ENCODE data around the gene RMRP. TPM values are rescaled to one million over a fixed set of nuclear protein-coding genes. Genes with fewer than 3 reads are reported as not detected.

Gene RMRP
- total and polyA plus RNA-seq, 4 donors: 44.8 to 39,735 (median 15,277) TPM

- 77 to 81% methylated on average over 1 of the region's 1 CpG for WGBS, 2 donors
- H3K4me1 ChIP-seq (ENCODE audit: control insufficient read depth in 5 of 5, insufficient read depth in 5 of 5, low read length in 5 of 5): peaks cover 0 to 20% (median 0%) of the 10 kb centered on the region in 5 donors
- H3K9me3 ChIP-seq (ENCODE audit: control insufficient read depth in 4 of 4, insufficient read depth in 3 of 4, low read length in 3 of 4): peaks cover 0 to 1% (median 0%) of the 10 kb centered on the region in 4 donors
- H3K9ac ChIP-seq (ENCODE audit: insufficient read depth in 1 of 2, low read length in 2 of 2): no peak overlapping the region
- ATAC-seq (ENCODE audit: insufficient read depth, low FRiP score) (no peak), DNase-seq (peak in 2 of 3 donors; percentile 46 to 63)
- no peaks in the 10 kb centered on the region for H3K27me3 ChIP-seq (ENCODE audit: control insufficient read depth in 3 of 3, insufficient read depth in 3 of 3, low read length in 2 of 3)
- no peak overlapping the region for H3K27ac ChIP-seq (ENCODE audit: low read depth in 1 of 2, low read length in 1 of 2)
- TF ChIP-seq CTCF (IDR thresholded peaks at IDR 0.05; ENCODE audit: control extremely low read depth, extremely low read depth): no peak
- no peak overlapping the region for H3K4me3 ChIP-seq
- peaks cover 0 to 5% (median 4%) of the 10 kb centered on the region in 4 donors for H3K36me3 ChIP-seq (ENCODE audit: control insufficient read depth in 4 of 4, insufficient read depth in 4 of 4, low read length in 4 of 4)
Observed at GRCh38 chr9:35666045-35666444, 8.2 kb upstream of the RMRP start.

- peaks cover 0 to 1% (median 0%) of the 10 kb centered on the region in 4 donors for H3K9me3 ChIP-seq (ENCODE audit: control insufficient read depth in 4 of 4, insufficient read depth in 3 of 4, low read length in 3 of 4)
- peak overlapping the region in 1 of 2 donors; percentile 34 for H3K27ac ChIP-seq (ENCODE audit: low read depth in 1 of 2, low read length in 1 of 2)
- no peaks in the 10 kb centered on the region for H3K27me3 ChIP-seq (ENCODE audit: control insufficient read depth in 3 of 3, insufficient read depth in 3 of 3, low read length in 2 of 3)
- H3K4me3 ChIP-seq: peak overlapping the region; percentile 39
- H3K4me1 ChIP-seq (ENCODE audit: control insufficient read depth in 5 of 5, insufficient read depth in 5 of 5, low read length in 5 of 5): peaks cover 0 to 20% (median 2%) of the 10 kb centered on the region in 5 donors
- DNase-seq: no peak
- H3K36me3 ChIP-seq (ENCODE audit: control insufficient read depth in 4 of 4, insufficient read depth in 4 of 4, low read length in 4 of 4): peaks cover 0 to 10% (median 10%) of the 10 kb centered on the region in 4 donors
- ATAC-seq (ENCODE audit: insufficient read depth, low FRiP score): no peak
- 26 to 27% methylated on average over 5 of the region's 5 CpGs for WGBS, 2 donors
- peak overlapping the region in 1 of 2 donors; percentile 79 for H3K9ac ChIP-seq (ENCODE audit: insufficient read depth in 1 of 2, low read length in 2 of 2)
- TF ChIP-seq CTCF (IDR thresholded peaks at IDR 0.05; ENCODE audit: control extremely low read depth, extremely low read depth): no peak
Observed at GRCh38 chr9:35665471-35665818, 7.6 kb upstream of the RMRP start.

- peaks cover 0 to 16% (median 14%) of the 10 kb centered on the region in 4 donors for H3K36me3 ChIP-seq (ENCODE audit: control insufficient read depth in 4 of 4, insufficient read depth in 4 of 4, low read length in 4 of 4)
- no peak for TF ChIP-seq CTCF (IDR thresholded peaks at IDR 0.05; ENCODE audit: control extremely low read depth, extremely low read depth)
- H3K9me3 ChIP-seq (ENCODE audit: control insufficient read depth in 4 of 4, insufficient read depth in 3 of 4, low read length in 3 of 4): peaks cover 0 to 1% (median 0%) of the 10 kb centered on the region in 4 donors
- DNase-seq (peak; percentile 86 to 91 (median 88)), ATAC-seq (ENCODE audit: insufficient read depth, low FRiP score) (peak; percentile 90)
- H3K27me3 ChIP-seq (ENCODE audit: control insufficient read depth in 3 of 3, insufficient read depth in 3 of 3, low read length in 2 of 3): no peaks in the 10 kb centered on the region
- peak within 1 kb of the TSS in 1 of 2 donors; percentile 79 for H3K9ac ChIP-seq (ENCODE audit: insufficient read depth in 1 of 2, low read length in 2 of 2)
- peaks cover 0 to 20% (median 2%) of the 10 kb centered on the region in 5 donors for H3K4me1 ChIP-seq (ENCODE audit: control insufficient read depth in 5 of 5, insufficient read depth in 5 of 5, low read length in 5 of 5)
- 6 to 8% methylated on average over 57 to 58 of the region's 58 CpGs for WGBS, 2 donors
- H3K4me3 ChIP-seq: peak within 1 kb of the TSS; percentile 39
- H3K27ac ChIP-seq (ENCODE audit: low read depth in 1 of 2, low read length in 1 of 2): peak within 1 kb of the TSS in 1 of 2 donors; percentile 34
Observed at GRCh38 chr9:35664531-35665470, 7.0 kb upstream of the RMRP start, which contains the start of gene ARHGEF39. Gene ARHGEF39 (minus strand): TSS chr9:35665195. CDS start chr9:35665169, 26 bp downstream.

Measured in lung (tissue), 12 donors.